ENCODE results near the gene S100A14. TPM values are rescaled to one million over a fixed set of nuclear protein-coding genes. Genes with fewer than 3 reads are reported as not detected.

S100A14 gene
- total RNA-seq, 1 experiment from 2014 or later: 252 TPM

DNA sequence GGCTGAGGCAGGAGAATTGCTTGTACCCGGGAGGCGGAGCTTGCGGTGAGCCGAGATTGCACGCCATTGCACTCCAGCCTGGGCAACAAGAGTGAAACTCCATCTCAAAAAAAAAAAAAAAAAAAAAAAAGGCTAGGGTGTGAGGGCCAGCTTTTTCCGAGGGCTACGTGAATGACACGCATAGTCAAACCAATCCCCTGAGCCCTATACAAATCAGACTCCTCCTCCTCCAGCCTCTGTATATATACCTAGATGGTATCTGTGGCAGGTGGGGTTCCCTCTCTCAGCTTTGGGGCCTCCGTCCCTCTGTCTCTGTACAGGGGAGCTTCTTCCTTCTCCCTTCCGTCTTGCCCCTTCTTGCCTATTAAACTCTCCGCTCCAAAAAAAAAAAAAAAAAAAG, 9.9 kb downstream of the S100A14 start:
- CTCF ChIA-PET: no interaction called here

More for the DNA sequence above, 9.9 kb downstream of the S100A14 start:
- ATAC-seq: no peak
- BruUV-seq (replicated peaks): no TSS peak
- Histone ChIP-seq H3K4me2 (ENCODE audit: low read length) (no peak overlapping the region), H3K27ac (ENCODE audit: low read depth, low read length) (no peak overlapping the region), H3K9me2 (ENCODE audit: insufficient read depth) (no peaks in the 10 kb centered on the region), H3K9ac (ENCODE audit: low read length) (no peak overlapping the region), H3K36me3 (ENCODE audit: control insufficient read depth in 1 of 2, insufficient read depth in 2 of 2, low read length in 2 of 2) (peaks cover 3 to 17% of the 10 kb centered on the region in 2 experiments; a peak in 3 of 4 replicates), H3K27me3 (ENCODE audit: insufficient read depth, low read length) (no peaks in the 10 kb centered on the region), H3K4me1 (ENCODE audit: control insufficient read depth in 1 of 2, insufficient read depth in 2 of 2, low read length in 2 of 2) (peaks cover 29 to 43% of the 10 kb centered on the region in 2 experiments), H3K4me3 (replicated peaks in 1 of 2; ENCODE audit: low read depth in 1 of 2, low read length in 2 of 2) (no peak overlapping the region), H2AFZ (ENCODE audit: low read depth, low read length, poor library complexity, severe bottlenecking) (no peak overlapping the region), H3K9me3 (ENCODE audit: control insufficient read depth in 1 of 2, insufficient read depth in 1 of 2, low read depth in 1 of 2, low read length in 2 of 2) (no peaks in the 10 kb centered on the region), H4K20me1 (ENCODE audit: insufficient read depth) (no peaks in the 10 kb centered on the region), H3K79me2 (ENCODE audit: insufficient read depth, low read length) (peaks cover 38% of the 10 kb centered on the region)
- TF ChIP-seq, protein P1, sequence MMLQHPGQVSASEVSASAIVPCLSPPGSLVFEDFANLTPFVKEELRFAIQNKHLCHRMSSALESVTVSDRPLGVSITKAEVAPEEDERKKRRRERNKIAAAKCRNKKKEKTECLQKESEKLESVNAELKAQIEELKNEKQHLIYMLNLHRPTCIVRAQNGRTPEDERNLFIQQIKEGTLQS (IDR thresholded peaks at IDR 0.05): no peak
- no peak for TF ChIP-seq JUND (IDR thresholded peaks at IDR 0.05)
- TF ChIP-seq RAD21 (IDR thresholded peaks at IDR 0.05; ENCODE audit: low read depth): no peak
- TF ChIP-seq EZH2phosphoT487 (IDR thresholded peaks at IDR 0.05; ENCODE audit: borderline replicate concordance): no peak
- TF ChIP-seq CBX3 (IDR thresholded peaks at IDR 0.05; ENCODE audit: low read depth): no peak
- TF ChIP-seq, protein P2, sequence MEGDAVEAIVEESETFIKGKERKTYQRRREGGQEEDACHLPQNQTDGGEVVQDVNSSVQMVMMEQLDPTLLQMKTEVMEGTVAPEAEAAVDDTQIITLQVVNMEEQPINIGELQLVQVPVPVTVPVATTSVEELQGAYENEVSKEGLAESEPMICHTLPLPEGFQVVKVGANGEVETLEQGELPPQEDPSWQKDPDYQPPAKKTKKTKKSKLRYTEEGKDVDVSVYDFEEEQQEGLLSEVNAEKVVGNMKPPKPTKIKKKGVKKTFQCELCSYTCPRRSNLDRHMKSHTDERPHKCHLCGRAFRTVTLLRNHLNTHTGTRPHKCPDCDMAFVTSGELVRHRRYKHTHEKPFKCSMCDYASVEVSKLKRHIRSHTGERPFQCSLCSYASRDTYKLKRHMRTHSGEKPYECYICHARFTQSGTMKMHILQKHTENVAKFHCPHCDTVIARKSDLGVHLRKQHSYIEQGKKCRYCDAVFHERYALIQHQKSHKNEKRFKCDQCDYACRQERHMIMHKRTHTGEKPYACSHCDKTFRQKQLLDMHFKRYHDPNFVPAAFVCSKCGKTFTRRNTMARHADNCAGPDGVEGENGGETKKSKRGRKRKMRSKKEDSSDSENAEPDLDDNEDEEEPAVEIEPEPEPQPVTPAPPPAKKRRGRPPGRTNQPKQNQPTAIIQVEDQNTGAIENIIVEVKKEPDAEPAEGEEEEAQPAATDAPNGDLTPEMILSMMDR (IDR thresholded peaks at IDR 0.05 in 2 of 3, conservative IDR thresholded peaks at IDR 0.05 in 1 of 3; ENCODE audit: borderline replicate concordance in 1 of 3, insufficient read depth in 1 of 3, low read depth in 2 of 3, low read length in 2 of 3): no peak
- no peak; the same call in 1 of the 2 replicates for TF ChIP-seq POLR2AphosphoS5 (IDR thresholded peaks at IDR 0.05; ENCODE audit: low read depth, low read length)
- TF ChIP-seq, protein P3, sequence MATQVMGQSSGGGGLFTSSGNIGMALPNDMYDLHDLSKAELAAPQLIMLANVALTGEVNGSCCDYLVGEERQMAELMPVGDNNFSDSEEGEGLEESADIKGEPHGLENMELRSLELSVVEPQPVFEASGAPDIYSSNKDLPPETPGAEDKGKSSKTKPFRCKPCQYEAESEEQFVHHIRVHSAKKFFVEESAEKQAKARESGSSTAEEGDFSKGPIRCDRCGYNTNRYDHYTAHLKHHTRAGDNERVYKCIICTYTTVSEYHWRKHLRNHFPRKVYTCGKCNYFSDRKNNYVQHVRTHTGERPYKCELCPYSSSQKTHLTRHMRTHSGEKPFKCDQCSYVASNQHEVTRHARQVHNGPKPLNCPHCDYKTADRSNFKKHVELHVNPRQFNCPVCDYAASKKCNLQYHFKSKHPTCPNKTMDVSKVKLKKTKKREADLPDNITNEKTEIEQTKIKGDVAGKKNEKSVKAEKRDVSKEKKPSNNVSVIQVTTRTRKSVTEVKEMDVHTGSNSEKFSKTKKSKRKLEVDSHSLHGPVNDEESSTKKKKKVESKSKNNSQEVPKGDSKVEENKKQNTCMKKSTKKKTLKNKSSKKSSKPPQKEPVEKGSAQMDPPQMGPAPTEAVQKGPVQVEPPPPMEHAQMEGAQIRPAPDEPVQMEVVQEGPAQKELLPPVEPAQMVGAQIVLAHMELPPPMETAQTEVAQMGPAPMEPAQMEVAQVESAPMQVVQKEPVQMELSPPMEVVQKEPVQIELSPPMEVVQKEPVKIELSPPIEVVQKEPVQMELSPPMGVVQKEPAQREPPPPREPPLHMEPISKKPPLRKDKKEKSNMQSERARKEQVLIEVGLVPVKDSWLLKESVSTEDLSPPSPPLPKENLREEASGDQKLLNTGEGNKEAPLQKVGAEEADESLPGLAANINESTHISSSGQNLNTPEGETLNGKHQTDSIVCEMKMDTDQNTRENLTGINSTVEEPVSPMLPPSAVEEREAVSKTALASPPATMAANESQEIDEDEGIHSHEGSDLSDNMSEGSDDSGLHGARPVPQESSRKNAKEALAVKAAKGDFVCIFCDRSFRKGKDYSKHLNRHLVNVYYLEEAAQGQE (IDR thresholded peaks at IDR 0.05; ENCODE audit: low read depth): no peak
- TF ChIP-seq, protein P4, sequence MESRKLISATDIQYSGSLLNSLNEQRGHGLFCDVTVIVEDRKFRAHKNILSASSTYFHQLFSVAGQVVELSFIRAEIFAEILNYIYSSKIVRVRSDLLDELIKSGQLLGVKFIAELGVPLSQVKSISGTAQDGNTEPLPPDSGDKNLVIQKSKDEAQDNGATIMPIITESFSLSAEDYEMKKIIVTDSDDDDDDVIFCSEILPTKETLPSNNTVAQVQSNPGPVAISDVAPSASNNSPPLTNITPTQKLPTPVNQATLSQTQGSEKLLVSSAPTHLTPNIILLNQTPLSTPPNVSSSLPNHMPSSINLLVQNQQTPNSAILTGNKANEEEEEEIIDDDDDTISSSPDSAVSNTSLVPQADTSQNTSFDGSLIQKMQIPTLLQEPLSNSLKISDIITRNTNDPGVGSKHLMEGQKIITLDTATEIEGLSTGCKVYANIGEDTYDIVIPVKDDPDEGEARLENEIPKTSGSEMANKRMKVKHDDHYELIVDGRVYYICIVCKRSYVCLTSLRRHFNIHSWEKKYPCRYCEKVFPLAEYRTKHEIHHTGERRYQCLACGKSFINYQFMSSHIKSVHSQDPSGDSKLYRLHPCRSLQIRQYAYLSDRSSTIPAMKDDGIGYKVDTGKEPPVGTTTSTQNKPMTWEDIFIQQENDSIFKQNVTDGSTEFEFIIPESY (IDR thresholded peaks at IDR 0.05; ENCODE audit: extremely low read depth, insufficient replicate concordance, low read length): no peak
- no peak for TF ChIP-seq TCF7L2 (IDR thresholded peaks at IDR 0.05; ENCODE audit: borderline replicate concordance, extremely low read depth, insufficient read depth, insufficient read length)
- no peak for TF ChIP-seq SIN3A (IDR thresholded peaks at IDR 0.05; ENCODE audit: low read depth)
- no peak for TF ChIP-seq YY1 (IDR thresholded peaks at IDR 0.05; ENCODE audit: extremely low read depth, insufficient replicate concordance, low read depth, low read length)
- TF ChIP-seq SRF (IDR thresholded peaks at IDR 0.05; ENCODE audit: low read depth): no peak
- no peak for TF ChIP-seq ZNF274 (IDR thresholded peaks at IDR 0.05; ENCODE audit: low read depth, low read length)
- no peak for TF ChIP-seq POLR2A (IDR thresholded peaks at IDR 0.05; ENCODE audit: borderline replicate concordance, extremely low read depth, insufficient read depth, insufficient read length)
- TF ChIP-seq ZFX (IDR thresholded peaks at IDR 0.05): no peak
- no peak for TF ChIP-seq EGR1 (IDR thresholded peaks at IDR 0.05; ENCODE audit: low read depth)
- TF ChIP-seq EZH2 (IDR thresholded peaks at IDR 0.05): no peak
- RAD21 ChIA-PET (ENCODE audit: low non-redundant PET in 1 of 2, low total read pairs in 2 of 2, uncharacterized antibody in 2 of 2, unreplicated experiment in 2 of 2): interaction anchor here (0.7 kb wide), 2 partner anchors 11 to 93 kb away, joined by 3 to 4 read pairs; no protein-coding TSS in a partner anchor
- DNase-seq (ENCODE audit: low read depth, low spot score): no peak
- POLR2A ChIA-PET: interaction anchor here (2.2 kb wide), 1 partner anchor 28 kb away, joined by 8 read pairs; the partner anchor contains the start of gene CHTOP
- intact Hi-C loops (cut with micrococcal nuclease): no loop called here

All from HCT116 (cell line).